ENCODE results near the gene KSR2.

Gene KSR2

DNA sequence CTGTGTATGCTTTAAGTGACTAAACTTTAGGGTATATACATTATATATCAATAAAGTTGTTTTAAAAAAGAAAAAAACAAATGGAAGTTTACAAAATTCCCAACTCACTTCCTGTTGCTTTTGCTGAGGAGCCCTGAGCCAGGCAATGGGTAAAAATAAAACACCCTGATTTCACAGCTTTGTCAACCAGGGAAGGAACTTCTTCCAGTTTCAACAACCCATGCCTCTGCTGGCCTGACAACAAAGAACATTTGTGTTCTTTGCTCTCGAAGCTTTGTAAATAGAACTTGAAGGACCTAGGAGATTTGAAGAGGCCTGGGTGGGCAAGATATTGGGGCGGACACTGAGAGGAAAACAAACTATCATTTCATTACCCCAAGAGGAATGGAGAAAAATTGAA, 466.2 kb downstream of the KSR2 start:
- FAIRE-seq: no peak

DNA sequence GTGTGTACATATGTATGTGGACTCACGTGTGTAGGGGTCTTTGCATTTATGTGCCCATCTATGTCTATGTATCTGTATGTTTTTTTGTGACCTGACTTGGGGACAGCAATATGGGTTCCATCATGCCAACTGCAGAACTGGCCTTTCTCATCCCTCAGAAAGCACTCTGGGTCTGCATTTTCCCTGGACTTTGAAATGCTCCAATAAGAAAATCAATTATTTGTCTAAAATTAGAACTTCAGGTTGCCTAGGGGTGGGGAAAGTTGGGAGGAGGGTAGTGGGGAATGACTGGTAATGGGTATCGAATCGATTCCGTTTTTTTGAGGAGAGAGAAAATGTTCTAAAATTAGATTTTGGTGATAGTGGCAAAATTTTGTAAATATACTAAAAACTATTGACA, 466.6 kb downstream of the KSR2 start:
- FAIRE-seq (no peak), DNase-seq (ENCODE audit: low spot score) (no peak)

More for the DNA sequence above, 466.2 kb downstream of the KSR2 start:
- DNase-seq (ENCODE audit: low spot score): no peak

DNA sequence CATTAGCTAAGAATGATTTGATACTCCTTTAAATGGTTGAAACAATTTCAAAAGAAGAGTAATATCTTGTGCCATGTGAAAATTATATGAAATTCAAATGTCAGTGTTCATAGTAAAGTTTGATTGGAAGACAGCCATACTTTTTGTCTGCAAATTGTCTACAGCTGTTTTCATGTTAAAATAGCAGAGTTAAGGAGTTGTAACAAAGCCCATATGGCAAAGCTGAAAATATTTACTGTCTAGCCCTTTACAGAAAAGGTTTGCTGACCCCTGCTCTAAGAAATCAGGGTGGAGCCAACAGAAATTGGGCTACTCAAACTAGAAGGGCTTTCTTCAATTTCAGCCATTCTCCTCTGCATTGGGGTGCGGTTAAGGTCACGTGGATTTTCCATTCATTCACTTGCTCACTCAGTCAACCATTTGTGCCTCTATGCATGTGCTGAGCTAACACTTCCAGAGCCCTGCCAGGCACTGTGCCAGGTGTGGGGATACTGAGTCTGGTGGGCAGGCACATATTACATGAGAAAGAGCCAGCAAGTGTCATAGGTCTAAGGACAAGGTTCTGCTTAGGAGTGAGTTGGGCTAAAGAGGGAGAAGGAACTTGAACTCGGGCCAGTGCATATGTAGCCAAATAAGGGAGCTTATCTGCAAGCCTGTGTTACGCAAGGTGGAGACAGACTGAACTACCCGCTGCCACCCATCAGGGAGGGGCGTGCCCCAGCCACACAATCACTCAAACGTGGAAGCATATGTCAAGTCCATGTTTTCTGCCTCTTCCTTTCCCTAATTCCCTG, 467.5 kb downstream of the KSR2 start:
- DNase-seq (ENCODE audit: low spot score) (no peak), FAIRE-seq (no peak)

DNA sequence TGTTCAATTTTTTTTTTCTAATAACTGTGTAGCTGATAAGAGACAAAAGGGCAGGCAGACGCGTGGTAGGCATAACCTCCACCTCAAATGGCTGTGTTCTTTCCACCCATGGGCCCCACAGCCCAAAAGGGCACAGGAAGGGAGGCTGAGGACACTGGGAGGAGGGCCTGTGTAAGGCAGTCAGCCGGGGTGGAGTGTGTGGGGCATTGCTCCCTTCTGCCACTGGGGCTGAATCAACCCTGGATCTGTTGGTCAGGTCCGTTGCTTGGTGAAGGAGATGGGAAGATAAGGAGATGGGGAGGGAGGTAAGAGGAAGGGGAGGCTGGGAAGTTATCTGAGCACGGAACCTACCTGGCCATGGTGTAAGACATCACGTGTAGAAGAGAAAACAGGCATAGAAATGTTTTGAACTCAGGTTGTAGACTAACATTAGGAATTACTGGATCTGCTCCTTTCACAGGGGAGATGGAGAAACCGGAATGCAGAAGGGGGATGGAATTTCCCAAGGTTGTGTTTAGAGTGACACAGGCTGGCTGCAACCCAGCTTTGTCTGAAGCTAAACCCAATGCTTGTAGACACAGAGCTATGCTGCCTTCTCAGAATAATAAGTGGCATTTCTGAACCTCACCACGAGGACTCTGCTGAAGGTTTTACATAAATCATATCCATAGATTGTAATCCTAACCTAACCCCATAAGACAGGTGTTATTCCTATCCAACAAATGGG, 468.9 kb downstream of the KSR2 start:
- DNase-seq (ENCODE audit: low spot score) (no peak), FAIRE-seq (no peak)

DNA sequence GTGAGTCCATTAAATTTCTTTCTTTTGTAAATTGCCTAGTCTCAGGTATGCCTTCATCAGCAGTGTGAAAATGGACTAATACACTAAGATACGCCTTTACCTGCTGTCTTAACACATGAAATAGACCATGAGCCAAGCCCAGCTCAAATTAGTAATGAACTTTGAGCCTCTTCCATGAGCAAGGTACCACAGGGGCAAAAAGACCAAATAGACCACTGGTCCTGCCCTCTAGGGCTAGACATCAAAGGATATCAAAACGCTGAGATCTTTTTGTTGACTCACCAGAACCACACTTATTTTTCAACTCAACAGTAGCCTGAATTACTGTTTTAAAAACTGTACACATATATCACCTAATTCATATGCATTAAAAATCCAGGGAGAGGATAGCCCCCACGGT, 469.9 kb downstream of the KSR2 start:
- FAIRE-seq (no peak), DNase-seq (ENCODE audit: low spot score) (no peak)

DNA sequence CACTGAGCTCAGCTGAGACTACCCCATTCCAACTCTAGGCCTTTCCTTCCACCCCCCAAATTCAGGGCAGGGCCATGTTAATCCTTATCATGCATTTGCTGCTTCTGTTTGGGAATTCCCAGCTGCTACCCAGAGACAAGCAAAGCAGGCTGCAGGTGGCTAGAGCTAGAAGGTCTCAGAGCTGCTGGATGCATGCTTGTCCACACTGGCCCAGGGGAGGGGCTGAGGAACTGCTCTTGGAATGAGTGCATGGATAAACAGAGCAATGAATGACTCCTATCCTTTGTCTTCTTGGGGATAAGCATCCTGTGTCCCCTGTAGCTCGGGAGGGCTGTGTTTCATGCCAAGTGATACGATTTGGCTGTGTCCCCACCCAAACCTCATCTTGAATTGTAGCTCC, 470.5 kb downstream of the KSR2 start:
- DNase-seq (ENCODE audit: low spot score): no peak
- FAIRE-seq: no peak

DNA sequence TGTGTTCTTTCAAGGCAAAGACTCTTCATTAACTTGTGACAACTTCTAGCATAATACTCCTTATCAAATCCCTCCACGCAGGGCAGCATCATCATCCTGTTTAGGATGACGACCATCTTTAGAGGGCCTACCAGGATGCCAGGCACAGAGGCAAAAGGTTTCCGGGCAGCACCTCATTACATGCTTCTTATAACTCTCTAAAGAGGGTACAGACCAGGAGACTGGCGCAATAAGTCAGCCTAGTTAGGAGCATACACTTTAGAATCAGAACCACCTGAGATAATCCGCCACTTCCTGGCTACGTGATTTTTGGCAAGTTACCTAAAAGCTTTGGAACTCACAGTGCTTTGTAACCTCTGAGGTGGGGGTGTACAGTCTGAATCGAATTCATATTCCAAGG, 471.4 kb downstream of the KSR2 start:
- DNase-seq (ENCODE audit: low spot score) (no peak), FAIRE-seq (no peak)

DNA sequence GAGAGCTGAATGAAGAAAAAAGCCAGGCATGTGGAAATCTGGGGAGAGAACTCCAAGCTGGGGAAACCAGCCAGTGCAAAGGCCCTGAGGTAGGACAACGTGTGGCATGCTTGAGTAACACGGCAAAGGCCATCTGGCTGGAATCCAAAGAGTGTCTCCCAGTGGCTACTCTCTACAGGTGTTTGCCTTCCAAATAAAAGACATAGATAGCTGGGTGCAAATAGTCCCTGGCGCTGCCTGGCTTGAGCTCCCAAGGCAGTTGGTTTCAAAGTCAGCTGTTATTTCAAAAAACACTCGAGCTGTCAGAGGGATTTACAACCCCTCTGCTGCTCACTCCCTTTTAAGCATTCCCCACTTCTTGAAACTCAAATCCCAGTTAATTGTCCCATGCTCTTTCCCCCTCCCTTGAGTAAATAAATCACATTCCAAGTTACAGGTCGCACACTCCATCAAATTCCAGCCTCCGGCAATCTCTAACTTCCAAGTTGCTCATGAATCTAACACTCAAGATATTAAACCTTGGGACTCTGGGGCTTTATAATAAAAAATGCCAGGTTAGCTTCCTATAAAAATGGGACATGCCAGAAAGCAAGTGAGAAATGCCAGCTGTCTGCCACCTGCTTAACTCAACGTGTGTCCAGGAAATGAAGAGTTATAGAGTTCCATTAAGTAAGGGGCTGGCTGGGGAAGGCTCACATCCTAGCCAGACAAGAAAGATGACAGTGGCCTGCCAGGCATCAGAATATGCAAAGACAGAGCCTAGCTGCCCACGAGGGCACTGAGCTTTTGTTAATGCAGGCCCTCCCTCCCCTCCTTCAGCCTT, 473.7 kb downstream of the KSR2 start:
- DNase-seq (ENCODE audit: low spot score): no peak
- no peak for FAIRE-seq

DNA sequence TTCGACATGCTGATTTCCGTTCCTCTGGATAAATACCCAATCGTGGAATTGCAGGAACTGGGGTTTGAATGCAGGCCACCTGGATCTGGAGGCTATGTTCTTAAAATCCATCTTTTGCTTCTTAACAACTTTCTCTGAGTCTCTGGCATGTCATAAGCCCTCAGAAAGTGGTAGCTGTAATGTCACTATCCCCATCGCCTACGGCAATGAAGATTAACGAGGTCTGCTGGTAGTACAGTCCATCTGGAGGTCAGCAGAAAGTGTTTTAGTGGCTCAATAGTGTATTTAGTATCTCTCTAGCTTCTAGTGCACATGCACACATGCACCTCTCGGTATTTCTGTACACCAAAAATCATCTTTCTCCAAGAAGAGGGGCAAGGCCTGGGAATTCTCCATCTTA, 477.1 kb downstream of the KSR2 start:
- no peak for FAIRE-seq
- no peak for DNase-seq (ENCODE audit: low spot score)

DNA sequence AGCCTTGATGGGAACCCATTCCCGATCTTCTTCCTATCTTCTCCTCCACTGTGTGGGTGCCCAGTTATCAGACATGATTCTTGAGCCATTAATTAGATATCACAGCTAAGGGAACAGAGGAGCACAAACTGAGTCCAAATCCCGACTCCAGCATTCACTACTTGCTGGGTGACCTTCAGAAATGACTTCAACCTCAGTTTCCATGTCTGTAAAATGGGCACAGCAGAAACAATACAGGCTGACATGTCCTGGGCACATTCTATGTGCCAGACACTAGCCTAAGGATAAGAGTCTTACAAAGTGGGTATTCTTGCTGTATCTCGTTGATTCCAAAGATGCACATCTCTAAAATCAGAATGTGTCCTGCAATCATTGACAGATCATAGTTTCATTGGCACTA, 478.7 kb downstream of the KSR2 start:
- DNase-seq (ENCODE audit: low spot score): no peak
- no peak for FAIRE-seq

DNA sequence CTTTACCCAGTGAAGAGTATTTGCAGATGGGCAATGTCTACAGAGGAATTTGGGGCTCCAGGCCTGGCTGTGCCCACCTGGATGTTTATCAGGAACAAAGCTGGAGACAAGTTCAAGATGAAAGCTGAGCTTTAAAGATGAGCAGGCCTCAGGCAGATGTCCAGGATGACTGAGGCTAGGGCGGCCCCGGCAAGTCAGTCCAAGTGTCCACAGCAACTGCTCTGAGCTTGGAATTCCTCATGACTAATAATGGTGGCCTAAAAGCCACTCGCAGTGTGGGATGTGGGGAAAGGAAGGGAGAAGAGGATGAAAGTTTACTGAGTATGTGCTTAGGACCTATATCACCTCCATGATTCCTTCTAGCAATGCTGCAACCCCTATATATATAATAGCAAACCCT, 479.1 kb downstream of the KSR2 start:
- peak; percentile 8 for DNase-seq (ENCODE audit: low spot score)
- FAIRE-seq: no peak

DNA sequence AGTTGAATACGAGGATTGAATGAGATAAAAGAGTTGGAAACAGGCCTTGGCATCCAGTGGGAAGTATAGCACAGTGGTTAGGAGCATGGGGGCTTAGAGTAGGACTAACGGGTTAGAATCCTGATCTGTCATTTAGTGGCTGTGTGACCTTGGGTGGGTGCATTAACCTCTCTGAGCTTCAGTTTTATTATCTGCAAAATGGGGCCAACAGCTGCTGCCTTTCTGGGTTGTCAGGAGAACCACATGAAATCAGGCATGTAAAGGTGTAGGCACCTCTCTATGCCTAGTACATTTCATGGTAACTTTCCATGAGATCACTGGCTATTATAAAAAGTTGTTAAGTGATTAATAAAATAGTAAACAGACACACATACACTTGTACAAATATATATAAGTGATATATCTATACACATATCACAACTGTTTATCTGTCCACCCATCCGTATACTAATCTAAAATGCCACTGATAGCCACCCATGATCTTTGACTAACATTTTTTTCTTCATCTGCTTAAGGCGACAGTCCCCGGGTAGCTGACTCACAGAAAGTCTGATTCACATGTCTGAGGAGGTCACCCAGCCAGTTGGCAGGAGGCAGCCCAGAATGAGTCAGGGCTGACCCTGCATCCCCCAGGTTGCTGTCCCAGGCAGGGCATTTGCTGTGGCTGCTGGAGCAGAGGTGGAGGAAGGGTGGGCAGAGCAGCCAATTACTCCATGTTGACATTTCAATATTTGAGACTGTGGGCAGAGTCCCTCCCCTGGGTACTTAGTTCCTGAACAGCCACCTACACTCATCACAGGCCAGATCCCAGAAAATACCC, 481.7 kb downstream of the KSR2 start:
- FAIRE-seq (peak; percentile 97), DNase-seq (ENCODE audit: low spot score) (peak; percentile 95)

DNA sequence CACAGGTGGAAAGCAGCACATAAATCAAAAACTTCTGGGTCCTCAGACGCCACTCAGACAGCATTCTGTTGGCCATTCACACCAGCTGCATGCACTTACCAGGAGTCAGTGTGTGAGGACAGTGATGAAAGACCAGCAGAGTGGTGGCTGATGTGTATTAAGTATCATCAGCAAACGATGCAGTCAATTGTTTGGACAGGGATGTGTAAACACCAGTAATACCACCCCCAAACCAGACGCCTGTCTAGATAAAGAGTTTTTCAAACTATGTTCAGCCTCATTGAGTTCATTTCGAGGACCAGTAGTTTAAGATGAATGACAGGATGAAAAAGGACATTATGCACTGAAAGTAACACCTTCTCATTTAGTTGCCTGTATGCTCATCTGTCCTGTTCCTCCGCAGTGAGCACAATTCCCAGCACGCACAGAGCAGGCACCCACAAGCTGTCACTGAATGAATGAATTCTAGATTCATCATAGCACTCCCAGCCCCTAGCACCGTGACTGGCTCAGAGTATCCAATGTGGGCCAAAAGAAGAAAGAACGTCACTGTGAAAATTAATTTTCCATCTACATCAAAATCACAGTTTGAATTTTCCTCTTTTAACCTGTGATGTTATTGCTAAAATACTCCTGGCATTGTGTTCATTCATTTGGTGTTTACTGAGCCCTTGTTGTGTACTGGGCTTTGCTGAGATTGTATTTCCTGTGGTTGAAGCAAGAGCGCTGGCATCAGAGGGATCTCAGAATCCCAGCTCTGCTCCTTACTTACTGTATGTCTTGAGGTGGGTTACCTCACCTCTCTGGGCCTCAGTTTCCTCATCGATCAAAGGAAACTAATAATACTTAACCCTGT, 482.6 kb downstream of the KSR2 start:
- no peak for FAIRE-seq
- DNase-seq (ENCODE audit: low spot score): no peak

DNA sequence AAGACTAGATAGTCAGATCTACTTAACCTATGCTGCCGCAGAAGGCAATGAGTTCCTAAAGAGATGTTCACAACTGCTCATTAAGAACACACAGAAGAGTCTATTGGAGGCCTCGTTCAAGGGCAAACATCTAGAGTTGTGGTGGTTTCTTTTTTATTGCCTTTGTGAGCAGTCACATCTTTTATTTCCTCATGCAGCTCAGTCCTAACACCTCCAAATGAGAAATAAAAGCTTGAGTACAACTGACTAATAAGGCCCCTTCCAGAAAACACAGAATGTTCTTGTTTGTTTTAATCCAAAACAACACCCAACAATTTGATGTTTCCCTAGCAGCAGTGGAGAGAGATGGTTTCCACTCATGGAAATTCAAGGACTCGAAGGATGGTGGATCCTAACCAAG, 483.9 kb downstream of the KSR2 start:
- FAIRE-seq (no peak), DNase-seq (ENCODE audit: low spot score) (no peak)

DNA sequence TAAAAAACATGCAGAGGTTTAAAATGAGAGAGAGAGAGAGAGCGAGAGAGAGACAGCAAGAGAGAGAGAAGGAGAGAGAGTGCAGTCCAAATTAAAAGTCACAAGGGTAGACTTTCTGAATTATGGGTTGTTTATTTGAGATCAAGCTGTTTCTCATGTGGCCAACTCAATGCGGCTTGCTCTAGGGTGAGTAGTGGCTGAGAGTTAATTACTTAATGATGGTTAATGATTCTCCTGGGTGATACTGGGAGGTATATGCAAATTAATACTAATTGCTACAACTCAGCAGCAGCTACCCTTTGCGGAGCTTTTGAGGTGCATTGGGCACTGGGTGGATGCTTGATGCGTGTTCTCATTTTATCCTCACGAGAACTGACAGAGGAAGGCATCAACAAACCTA, 485.3 kb downstream of the KSR2 start:
- FAIRE-seq: no peak
- no peak for DNase-seq (ENCODE audit: low spot score)

DNA sequence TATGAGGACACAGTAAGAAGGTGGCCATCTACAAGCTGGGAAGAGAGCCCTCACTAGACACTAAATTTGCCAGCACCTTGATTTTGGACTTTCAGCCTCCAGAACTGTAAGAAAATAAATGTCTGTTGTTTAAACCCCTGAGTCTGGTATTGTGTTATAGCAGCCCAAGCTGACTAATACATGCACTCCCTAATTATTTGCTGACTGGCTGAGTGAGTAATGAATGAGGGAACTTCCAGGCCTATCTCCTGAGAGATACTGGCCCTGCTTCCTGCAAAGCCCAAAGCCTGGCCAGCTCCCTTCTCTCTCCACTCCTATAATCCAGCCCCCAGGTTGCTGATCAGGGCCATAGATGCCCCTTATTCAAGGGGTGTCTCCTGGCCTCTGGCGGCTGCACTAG, 487.3 kb downstream of the KSR2 start:
- no peak for FAIRE-seq
- peak; percentile 7 for DNase-seq (ENCODE audit: low spot score)

DNA sequence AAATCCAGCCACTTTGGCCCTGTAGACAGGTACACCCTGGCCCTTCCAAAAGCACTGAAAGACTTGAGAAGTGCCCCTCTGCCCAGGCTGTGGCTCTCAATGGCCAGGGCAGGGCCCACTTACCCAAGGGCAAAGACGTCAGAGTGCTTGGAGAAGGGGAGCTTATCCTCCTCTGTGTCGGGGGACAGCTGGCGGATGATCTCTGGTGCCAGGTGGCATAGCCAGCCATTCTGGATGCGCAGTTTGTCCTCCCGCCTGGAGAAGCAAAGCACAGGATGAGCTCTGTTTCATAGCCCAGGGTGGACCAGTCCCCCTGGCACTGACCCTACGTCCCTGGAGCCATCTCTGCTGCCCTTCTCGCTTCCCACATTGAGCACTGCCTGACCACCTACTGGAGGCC, 492.4 kb downstream of the KSR2 start:
- DNase-seq (ENCODE audit: low spot score) (no peak), FAIRE-seq (no peak)

DNA sequence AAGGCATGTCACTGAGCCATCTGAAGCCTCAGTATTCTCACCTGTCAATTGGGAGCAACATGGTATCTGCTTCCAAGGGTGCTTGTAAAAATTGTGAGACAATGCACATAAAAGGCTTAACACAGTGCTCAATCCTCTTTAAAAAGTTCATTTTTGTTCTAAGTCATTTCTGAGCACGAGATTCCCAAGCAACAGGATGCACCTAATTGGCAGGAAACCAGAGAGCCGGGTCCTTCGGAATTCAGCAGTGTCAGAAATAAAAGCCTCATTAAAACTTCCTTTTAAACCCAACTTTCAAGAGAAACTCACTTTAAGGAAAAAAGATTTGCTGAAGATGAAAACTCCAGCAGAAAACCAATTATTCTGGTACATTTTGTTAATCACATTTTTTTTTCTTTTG, 494.9 kb downstream of the KSR2 start:
- no peak for DNase-seq (ENCODE audit: low spot score)
- FAIRE-seq: no peak

DNA sequence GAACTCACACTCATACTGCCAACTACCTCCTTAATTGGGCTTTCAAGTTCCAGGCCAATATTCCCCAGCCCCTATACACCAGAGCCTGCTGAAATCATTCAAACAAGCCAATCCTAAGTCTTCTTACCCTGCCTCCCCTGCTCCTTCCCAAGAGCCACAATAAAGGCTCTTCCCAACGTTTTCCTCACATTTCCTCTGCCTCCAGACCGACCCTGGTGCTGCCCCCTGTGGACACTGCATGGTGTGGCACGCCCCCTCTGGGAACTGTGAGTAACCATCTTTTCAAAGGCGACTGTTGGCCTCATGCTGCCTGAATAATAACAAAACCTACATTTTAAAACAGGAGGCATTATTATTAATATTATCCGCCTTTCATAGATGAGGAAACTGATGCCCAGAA, 495.8 kb downstream of the KSR2 start:
- no peak for FAIRE-seq
- no peak for DNase-seq (ENCODE audit: low spot score)

DNA sequence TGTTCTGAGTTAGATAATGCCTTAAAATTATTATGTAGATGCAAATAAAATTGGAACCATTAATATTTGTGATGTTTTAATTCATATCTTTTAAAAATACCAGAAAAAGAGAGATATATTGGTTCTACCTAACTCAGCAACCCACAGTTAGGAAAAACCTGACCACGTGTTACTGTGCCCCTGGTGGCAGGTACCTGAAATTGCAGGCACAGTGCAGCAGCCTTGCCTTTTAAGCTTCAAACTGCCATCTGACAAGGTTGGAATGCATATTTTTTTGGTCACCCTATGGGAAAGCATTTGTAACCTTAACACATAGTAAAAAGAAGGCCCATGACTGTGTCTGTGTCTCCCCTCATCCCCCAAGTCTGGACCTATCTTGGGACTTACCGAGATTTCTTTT, 498.0 kb downstream of the KSR2 start:
- DNase-seq (ENCODE audit: low spot score): no peak
- FAIRE-seq: no peak
